Right lobe of liver (tissue), 6 donors: ENCODE data around the gene SOX14. TPM values are rescaled to one million over a fixed set of nuclear protein-coding genes. Genes with fewer than 3 reads are reported as not detected.

ENCODE experiments used
- ATAC-seq, 4 donors: fragments of 200-7000 bp; cut with Tn5 transposase; one replicate each; pipeline ENCODE4 v1.9.1; 2020; ENCODE audit warnings: mild to moderate bottlenecking in 4 of 4, moderate library complexity in 4 of 4
- DNase-seq, 3 donors: peaks; one replicate each; pipeline ENCODE4 v3.0.0-alpha.2; 2020
- H3K27ac ChIP-seq, 3 donors: fragments of 200-600 bp; one replicate each; pipeline ENCODE4 v1.8.0; 2022
- H3K27me3 ChIP-seq, 2 donors: fragments of 200-600 bp; one replicate each; pipeline ENCODE4 v1.8.0; 2022
- H3K36me3 ChIP-seq, 4 donors: fragments of 200-600 bp; sonication (generic) in 1 of 4; one replicate each; pipeline versions ENCODE4 v1.5.1 to v1.8.0; 2017 to 2022; ENCODE audit warnings: control low read depth in 1 of 4
- H3K4me1 ChIP-seq, 4 donors: fragments of 200-600 bp; sonication (generic) in 1 of 4; one replicate each; pipeline versions ENCODE4 v1.5.1 to v1.8.0; 2017 to 2022; ENCODE audit warnings: control low read depth in 1 of 4
- H3K4me3 ChIP-seq, 3 donors: fragments of 200-600 bp; one replicate each; pipeline ENCODE4 v1.8.0; 2022
- H3K9me3 ChIP-seq, 4 donors: fragments of 200-600 bp; sonication (generic) in 1 of 4; one replicate each; pipeline versions ENCODE4 v1.5.1 to v1.8.0; 2017 to 2022; ENCODE audit warnings: control low read depth in 1 of 4
- POLR2A ChIP-seq: fragments of 450-650 bp; IDR thresholded peaks from one replicate; pipeline ENCODE4 v1.6.1; 2017; ENCODE audit warnings: antibody characterized with exemption, mild to moderate bottlenecking
- WGBS: methylation state at CpG from one replicate; pipeline ENCODE4 v1.1.6; 2018; ENCODE audit warnings: low coverage, low lambda C conversion rate; ENCODE audit not compliant: insufficient coverage; ENCODE audit errors: missing lambda C conversion rate; 5-methylcytosine and 5-hydroxymethylcytosine counted together
- intact Hi-C, 2 donors: fragments of 100-400 bp; cut with DNase I; formaldehyde crosslinking; loops; one replicate each; pipeline versions ENCODE4 v1.11.2 to v1.14.1; 2022
- total RNA-seq, 6 experiments: library from RNA; depleted of rRNA in 2 of 6; stranded (reverse); fragments of >200 nt in 2 of 6; fragmentation: NEBNext Ultra II Directional in 3 of 6; extraction: Animal tissue kit (Norgen Biotek cat#: 25700) in 3 of 6; gene quantifications; one replicate each; pipeline versions ENCODE4 v1.1.0 to v1.2.4, GENCODE V29; 2016 to 2023
- TF ChIP-seq, protein P1 (sequence below), 4 donors: fragments of 200-600 bp in 3 of 4; fragments of 450-650 bp in 1 of 4; IDR thresholded peaks; one replicate each; pipeline versions ENCODE4 v1.5.1 to v1.8.0; 2016 to 2022; ENCODE audit warnings: antibody characterized with exemption in 4 of 4, mild to moderate bottlenecking in 2 of 4
- donor health status: DM: no; HTN: yes; CAD: no.
- donor health status: DM: no; HTN: no; CAD: no.
- donor health status: DM: no; HTN: no; CAD: no.
- donor health status: DM: no; HTN: yes; CAD: no.
- donor health status: DM: no; HTN: yes; CAD: no.

The SOX14 gene
- total RNA-seq, 6 experiments from 2014 or later, result not detected

DNA sequence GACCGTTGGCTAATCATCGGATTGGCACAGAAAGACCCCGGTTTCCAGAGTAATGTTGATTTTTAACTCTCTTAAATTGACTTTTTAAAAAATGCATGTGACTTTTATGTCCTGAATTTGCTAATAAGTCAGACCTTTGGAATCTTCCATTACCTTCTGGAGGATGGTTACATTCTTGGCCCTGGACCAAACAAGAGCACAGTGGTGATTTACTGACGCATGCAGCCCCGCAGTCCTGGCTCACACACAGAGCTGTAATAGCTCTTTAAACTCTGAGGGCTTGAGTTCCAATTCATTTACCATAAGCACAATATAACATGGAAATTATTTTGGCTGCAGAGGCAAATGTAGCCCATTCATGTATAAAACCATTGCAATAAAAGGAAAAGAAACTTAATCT is 25.1 kb downstream of the SOX14 start:
- intact Hi-C loops, result no loop called here
- Histone ChIP-seq H3K9me3 (no peaks in the 10 kb centered on the region), H3K27me3 (no peaks in the 10 kb centered on the region), H3K4me1 (no peaks in the 10 kb centered on the region), H3K36me3 (no peaks in the 10 kb centered on the region), H3K27ac (no peak overlapping the region), H3K4me3 (no peak overlapping the region)
- no peak for ATAC-seq
- DNase-seq, result no peak
- WGBS, result 71% methylated on average over 5 of the region's 5 CpGs
- no peak for TF ChIP-seq POLR2A
- TF ChIP-seq, protein P1, sequence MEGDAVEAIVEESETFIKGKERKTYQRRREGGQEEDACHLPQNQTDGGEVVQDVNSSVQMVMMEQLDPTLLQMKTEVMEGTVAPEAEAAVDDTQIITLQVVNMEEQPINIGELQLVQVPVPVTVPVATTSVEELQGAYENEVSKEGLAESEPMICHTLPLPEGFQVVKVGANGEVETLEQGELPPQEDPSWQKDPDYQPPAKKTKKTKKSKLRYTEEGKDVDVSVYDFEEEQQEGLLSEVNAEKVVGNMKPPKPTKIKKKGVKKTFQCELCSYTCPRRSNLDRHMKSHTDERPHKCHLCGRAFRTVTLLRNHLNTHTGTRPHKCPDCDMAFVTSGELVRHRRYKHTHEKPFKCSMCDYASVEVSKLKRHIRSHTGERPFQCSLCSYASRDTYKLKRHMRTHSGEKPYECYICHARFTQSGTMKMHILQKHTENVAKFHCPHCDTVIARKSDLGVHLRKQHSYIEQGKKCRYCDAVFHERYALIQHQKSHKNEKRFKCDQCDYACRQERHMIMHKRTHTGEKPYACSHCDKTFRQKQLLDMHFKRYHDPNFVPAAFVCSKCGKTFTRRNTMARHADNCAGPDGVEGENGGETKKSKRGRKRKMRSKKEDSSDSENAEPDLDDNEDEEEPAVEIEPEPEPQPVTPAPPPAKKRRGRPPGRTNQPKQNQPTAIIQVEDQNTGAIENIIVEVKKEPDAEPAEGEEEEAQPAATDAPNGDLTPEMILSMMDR (IDR thresholded peaks at IDR 0.05), result no peak

DNA sequence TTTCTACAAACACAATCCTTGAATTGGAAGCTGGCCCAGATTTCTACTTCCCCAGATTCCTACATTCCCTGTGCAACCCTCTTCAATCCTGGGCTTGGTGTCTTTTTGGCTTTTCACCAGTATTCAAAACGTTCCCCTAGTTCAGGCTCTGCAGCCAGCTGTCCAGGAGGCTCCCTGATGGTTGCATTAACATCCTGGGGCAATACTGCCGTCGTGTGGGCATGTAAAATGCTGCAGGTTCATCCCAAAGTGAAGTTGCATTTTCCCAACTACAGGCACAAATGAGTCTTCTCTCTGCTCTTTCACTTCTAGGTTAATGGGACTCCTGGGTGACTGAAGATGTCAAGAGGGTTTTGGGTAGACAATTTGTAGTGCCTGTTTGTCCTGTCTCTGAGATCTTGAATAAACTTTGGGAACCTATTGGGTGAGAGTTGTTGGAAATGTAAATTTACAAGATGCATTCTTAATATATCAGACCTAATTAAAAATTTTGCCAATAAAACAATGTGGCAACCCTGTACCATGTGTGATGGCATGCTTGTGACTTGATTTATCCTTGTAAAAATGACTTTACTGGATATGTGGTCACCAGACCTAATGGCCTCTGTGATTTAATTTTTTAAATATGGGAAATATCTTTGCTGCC is 28.6 kb downstream of the SOX14 start:
- WGBS, result 0% methylated on average over 3 of the region's 3 CpGs
- intact Hi-C loops, result no loop called here

DNA sequence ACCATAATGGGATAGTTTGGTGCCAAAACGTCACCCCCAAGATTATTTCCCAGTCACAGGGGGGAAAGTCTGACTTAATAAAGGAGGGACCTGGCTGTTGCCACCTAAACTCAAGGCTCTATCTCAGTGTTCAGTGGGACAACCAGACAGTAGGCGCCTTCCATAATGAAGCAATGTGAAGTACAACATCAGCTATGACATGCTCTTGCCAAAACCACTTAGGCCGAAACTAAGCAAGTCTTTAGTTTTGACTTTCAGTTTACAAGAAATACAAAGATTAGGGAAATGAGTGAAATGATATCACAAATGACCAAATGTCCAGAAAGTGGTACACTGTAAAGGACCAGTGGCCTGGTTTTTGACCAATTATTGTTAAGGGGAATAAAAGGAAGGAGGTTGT is 32.9 kb downstream of the SOX14 start:
- no peaks in the 10 kb centered on the region for H3K4me1 ChIP-seq
- no peaks in the 10 kb centered on the region for H3K36me3 ChIP-seq
- intact Hi-C loops, result no loop called here
- no peak for TF ChIP-seq POLR2A
- TF ChIP-seq, protein P1 (IDR thresholded peaks at IDR 0.05), result no peak
- H3K27me3 ChIP-seq, result no peaks in the 10 kb centered on the region
- H3K27ac ChIP-seq, result no peak overlapping the region
- 51% methylated on average over 3 of the region's 3 CpGs for WGBS
- DNase-seq (no peak), ATAC-seq (no peak)
- no peak overlapping the region for H3K4me3 ChIP-seq
- no peaks in the 10 kb centered on the region for H3K9me3 ChIP-seq

More for the DNA sequence above, 28.6 kb downstream of the SOX14 start:
- Histone ChIP-seq H3K27ac (no peak overlapping the region), H3K27me3 (no peaks in the 10 kb centered on the region), H3K4me1 (no peaks in the 10 kb centered on the region), H3K36me3 (no peaks in the 10 kb centered on the region), H3K4me3 (no peak overlapping the region), H3K9me3 (no peaks in the 10 kb centered on the region)
- ATAC-seq (peak; percentile 86 to 94 (median 92)), DNase-seq (peak in 2 of 3 donors; percentile 33 to 62)
- TF ChIP-seq, protein P1 (IDR thresholded peaks at IDR 0.05), result peak; percentile 61 to 82 (median 78)
- no peak for TF ChIP-seq POLR2A

DNA sequence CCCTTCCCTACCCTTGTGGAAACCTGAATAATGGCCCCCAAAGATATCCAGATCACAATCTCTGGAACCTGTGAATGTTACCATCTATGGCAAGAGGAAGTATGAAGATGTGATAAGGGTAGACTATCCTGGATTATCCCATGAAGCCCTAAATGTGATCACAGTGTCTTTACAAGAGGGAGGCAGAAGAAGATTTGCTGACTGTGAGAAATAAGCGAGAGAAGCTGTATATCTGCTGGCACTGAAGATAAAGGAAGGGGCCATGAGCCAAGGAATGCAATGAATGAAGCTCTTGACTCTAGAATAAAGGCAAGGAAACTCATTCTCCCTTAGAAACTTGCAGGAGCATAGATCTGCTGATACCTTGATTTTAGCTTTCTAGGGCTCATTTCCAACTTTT is 39.1 kb downstream of the SOX14 start:
- H3K9me3 ChIP-seq, result no peaks in the 10 kb centered on the region
- H3K4me1 ChIP-seq, result no peaks in the 10 kb centered on the region
- H3K36me3 ChIP-seq, result no peaks in the 10 kb centered on the region
- ATAC-seq (no peak), DNase-seq (no peak)
- intact Hi-C loops, result no loop called here
- no peak for TF ChIP-seq POLR2A
- TF ChIP-seq, protein P1 (IDR thresholded peaks at IDR 0.05), result no peak
- WGBS, result 50% methylated on average over 1 of the region's 1 CpG
- no peak overlapping the region for H3K27ac ChIP-seq
- H3K27me3 ChIP-seq, result no peaks in the 10 kb centered on the region
- no peak overlapping the region for H3K4me3 ChIP-seq
